ENCODE data around the gene SLC15A3. TPM values are rescaled to one million over a fixed set of nuclear protein-coding genes. Genes with fewer than 3 reads are reported as not detected.

Gene SLC15A3
- total RNA-seq, 1 experiment from 2014 or later: 10.2 TPM

DNA sequence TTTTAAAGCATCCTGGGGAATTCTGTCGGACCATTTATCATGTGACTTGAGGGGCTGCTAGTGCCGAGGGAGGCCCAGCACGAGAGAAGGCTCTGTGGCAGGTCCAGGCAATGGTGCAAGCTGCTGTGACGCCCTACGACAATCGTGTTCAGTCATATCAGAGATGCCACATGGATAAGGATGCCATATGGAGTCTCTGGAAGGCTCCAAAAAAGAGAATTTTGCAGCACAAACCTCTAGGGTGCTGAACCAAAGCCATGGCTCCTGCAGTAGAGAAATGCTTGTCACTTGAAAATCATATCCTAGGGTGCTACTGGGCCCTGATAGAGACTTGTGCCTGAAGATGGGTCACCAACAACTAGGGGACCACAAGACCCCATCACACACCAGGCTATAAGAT is 12.8 kb upstream of the SLC15A3 start (continued):
- no peak for TF ChIP-seq RELA (CRISPR knock-in tag; IDR thresholded peaks at IDR 0.05; ENCODE audit: borderline replicate concordance)
- TF ChIP-seq MXD4 (CRISPR knock-in tag; IDR thresholded peaks at IDR 0.05; ENCODE audit: borderline replicate concordance): no peak
- TF ChIP-seq, protein P1, sequence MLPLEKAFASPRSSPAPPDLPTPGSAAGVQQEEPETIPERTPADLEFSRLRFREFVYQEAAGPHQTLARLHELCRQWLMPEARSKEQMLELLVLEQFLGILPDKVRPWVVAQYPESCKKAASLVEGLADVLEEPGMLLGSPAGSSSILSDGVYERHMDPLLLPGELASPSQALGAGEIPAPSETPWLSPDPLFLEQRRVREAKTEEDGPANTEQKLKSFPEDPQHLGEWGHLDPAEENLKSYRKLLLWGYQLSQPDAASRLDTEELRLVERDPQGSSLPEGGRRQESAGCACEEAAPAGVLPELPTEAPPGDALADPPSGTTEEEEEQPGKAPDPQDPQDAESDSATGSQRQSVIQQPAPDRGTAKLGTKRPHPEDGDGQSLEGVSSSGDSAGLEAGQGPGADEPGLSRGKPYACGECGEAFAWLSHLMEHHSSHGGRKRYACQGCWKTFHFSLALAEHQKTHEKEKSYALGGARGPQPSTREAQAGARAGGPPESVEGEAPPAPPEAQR (CRISPR knock-in tag; IDR thresholded peaks at IDR 0.05): no peak
- no peak for TF ChIP-seq ETV6 (CRISPR knock-in tag; IDR thresholded peaks at IDR 0.05)
- TF ChIP-seq, protein P2, sequence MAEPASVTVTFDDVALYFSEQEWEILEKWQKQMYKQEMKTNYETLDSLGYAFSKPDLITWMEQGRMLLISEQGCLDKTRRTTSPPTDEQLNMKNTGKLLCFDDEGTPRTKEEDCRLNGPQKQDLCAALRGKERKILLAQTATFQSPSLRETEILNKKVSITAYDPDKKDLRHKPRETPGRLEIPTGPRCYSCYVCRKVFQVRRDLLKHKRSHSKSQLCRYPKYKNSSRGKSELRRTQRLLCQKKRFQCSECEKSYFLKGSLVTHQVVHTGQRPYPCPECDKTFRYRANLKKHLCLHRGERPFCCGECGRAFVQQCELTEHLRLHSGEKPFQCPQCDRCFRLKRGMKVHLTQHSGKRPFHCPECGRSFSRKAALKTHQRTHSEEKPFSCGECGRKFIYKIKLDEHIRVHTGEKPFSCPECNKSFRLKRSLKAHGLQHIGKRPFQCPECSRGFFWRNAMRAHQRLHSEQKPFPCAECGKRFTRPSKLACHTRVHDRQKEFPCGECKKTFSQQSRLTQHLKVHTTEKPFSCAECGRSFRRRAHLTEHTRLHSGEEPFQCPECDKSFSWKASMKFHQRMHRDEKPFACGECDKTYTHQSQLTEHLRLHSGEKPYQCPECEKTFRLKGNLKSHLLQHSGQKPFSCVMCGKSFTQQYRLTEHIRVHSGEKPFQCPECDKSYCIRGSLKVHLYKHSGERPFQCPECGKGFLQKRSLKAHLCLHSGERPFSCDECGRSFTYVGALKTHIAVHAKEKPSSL (CRISPR knock-in tag; conservative IDR thresholded peaks at IDR 0.05): no peak
- TF ChIP-seq, protein P3, sequence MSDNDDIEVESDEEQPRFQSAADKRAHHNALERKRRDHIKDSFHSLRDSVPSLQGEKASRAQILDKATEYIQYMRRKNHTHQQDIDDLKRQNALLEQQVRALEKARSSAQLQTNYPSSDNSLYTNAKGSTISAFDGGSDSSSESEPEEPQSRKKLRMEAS (CRISPR knock-in tag; IDR thresholded peaks at IDR 0.05): no peak
- TF ChIP-seq, protein P4, sequence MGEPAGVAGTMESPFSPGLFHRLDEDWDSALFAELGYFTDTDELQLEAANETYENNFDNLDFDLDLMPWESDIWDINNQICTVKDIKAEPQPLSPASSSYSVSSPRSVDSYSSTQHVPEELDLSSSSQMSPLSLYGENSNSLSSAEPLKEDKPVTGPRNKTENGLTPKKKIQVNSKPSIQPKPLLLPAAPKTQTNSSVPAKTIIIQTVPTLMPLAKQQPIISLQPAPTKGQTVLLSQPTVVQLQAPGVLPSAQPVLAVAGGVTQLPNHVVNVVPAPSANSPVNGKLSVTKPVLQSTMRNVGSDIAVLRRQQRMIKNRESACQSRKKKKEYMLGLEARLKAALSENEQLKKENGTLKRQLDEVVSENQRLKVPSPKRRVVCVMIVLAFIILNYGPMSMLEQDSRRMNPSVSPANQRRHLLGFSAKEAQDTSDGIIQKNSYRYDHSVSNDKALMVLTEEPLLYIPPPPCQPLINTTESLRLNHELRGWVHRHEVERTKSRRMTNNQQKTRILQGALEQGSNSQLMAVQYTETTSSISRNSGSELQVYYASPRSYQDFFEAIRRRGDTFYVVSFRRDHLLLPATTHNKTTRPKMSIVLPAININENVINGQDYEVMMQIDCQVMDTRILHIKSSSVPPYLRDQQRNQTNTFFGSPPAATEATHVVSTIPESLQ (CRISPR knock-in tag; IDR thresholded peaks at IDR 0.05): no peak

DNA sequence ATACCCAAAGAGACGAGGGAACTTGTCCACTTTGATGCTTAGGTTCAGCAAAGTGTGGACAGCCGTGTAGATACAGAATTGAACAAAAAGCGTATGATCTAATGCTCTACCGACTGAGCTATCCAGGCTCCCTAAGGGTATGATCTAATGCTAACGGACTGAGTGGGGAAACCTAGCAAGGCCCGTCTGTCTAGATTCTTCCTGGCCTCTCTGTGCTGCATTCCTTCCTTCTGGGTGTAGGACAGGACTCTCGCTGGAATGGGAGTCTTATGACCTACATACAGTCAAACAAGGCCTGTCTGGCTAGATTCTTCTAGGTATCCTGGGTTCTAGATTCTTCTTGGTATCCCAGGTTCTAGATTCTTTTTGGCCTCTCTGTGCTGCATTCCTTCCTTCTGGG is 8.4 kb upstream of the SLC15A3 start:
- H3K36me3 Mint-ChIP-seq: no peaks in the 10 kb centered on the region
- ChIA-PET POLR2A (no interaction called here), CTCF (no interaction called here)
- no peak overlapping the region for H3K27ac Mint-ChIP-seq
- ATAC-seq: no peak
- no peak overlapping the region for H3K4me3 Mint-ChIP-seq
- H3K9me3 Mint-ChIP-seq: no peaks in the 10 kb centered on the region
- H3K4me1 Mint-ChIP-seq: no peaks in the 10 kb centered on the region
- no peak for DNase-seq (ENCODE audit: low spot score)
- TF ChIP-seq, protein P5, sequence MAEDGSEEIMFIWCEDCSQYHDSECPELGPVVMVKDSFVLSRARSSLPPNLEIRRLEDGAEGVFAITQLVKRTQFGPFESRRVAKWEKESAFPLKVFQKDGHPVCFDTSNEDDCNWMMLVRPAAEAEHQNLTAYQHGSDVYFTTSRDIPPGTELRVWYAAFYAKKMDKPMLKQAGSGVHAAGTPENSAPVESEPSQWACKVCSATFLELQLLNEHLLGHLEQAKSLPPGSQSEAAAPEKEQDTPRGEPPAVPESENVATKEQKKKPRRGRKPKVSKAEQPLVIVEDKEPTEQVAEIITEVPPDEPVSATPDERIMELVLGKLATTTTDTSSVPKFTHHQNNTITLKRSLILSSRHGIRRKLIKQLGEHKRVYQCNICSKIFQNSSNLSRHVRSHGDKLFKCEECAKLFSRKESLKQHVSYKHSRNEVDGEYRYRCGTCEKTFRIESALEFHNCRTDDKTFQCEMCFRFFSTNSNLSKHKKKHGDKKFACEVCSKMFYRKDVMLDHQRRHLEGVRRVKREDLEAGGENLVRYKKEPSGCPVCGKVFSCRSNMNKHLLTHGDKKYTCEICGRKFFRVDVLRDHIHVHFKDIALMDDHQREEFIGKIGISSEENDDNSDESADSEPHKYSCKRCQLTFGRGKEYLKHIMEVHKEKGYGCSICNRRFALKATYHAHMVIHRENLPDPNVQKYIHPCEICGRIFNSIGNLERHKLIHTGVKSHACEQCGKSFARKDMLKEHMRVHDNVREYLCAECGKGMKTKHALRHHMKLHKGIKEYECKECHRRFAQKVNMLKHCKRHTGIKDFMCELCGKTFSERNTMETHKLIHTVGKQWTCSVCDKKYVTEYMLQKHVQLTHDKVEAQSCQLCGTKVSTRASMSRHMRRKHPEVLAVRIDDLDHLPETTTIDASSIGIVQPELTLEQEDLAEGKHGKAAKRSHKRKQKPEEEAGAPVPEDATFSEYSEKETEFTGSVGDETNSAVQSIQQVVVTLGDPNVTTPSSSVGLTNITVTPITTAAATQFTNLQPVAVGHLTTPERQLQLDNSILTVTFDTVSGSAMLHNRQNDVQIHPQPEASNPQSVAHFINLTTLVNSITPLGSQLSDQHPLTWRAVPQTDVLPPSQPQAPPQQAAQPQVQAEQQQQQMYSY (CRISPR knock-in tag; IDR thresholded peaks at IDR 0.05): no peak
- TF ChIP-seq SP1 (CRISPR knock-in tag; conservative IDR thresholded peaks at IDR 0.05): no peak
- TF ChIP-seq ZNF232 (CRISPR knock-in tag; IDR thresholded peaks at IDR 0.05): no peak
- TF ChIP-seq TEAD1 (CRISPR knock-in tag; IDR thresholded peaks at IDR 0.05): no peak
- TF ChIP-seq FOXK1 (CRISPR knock-in tag; IDR thresholded peaks at IDR 0.05): no peak
- TF ChIP-seq FOXP1 (CRISPR knock-in tag; IDR thresholded peaks at IDR 0.05; ENCODE audit: borderline replicate concordance): no peak
- TF ChIP-seq, protein P4 (CRISPR knock-in tag; IDR thresholded peaks at IDR 0.05): no peak
- H3K27me3 Mint-ChIP-seq (ENCODE audit: low read depth): peaks cover 14% of the 10 kb centered on the region
